ENCODE results near the gene PRM1. TPM values are rescaled to one million over a fixed set of nuclear protein-coding genes. Genes with fewer than 3 reads are reported as not detected.
A peak's percentile ranks its signal among the peaks of the same experiment; 100 is the strongest.

The PRM1 gene
- total and polyA plus RNA-seq, 2 of the 13 experiments (the other 11 are each of a cell fraction or from before 2014, with no cell fraction given) = not detected

GRCh38 chr16:11235703-11235991 is 45.5 kb downstream of the PRM1 start (continued):
- TF ChIP-seq THAP7 (CRISPR knock-in tag; IDR thresholded peaks at IDR 0.05) (no peak), ISX (CRISPR knock-in tag; conservative IDR thresholded peaks at IDR 0.05) (no peak), ZNF468 (CRISPR knock-in tag; IDR thresholded peaks at IDR 0.05) (no peak), ARID3A (IDR thresholded peaks at IDR 0.05; ENCODE audit: low read depth, low read length) (no peak), RFXAP (CRISPR knock-in tag; IDR thresholded peaks at IDR 0.05; ENCODE audit: borderline replicate concordance) (no peak), KMT2A (CRISPR knock-in tag; IDR thresholded peaks at IDR 0.05) (no peak), KAT2B (IDR thresholded peaks at IDR 0.05; ENCODE audit: borderline replicate concordance, low read depth, low read length) (no peak), ZNF549 (CRISPR knock-in tag; IDR thresholded peaks at IDR 0.05) (no peak), PHF5A (CRISPR knock-in tag; IDR thresholded peaks at IDR 0.05; ENCODE audit: low read depth, unreplicated experiment) (no peak), MATR3 (CRISPR knock-in tag; IDR thresholded peaks at IDR 0.05) (no peak), NFE2L1 (CRISPR knock-in tag; IDR thresholded peaks at IDR 0.05; ENCODE audit: borderline replicate concordance) (no peak), SP5 (CRISPR knock-in tag; IDR thresholded peaks at IDR 0.05; ENCODE audit: borderline replicate concordance, low read depth) (no peak), MXD4 (CRISPR knock-in tag; IDR thresholded peaks at IDR 0.05) (no peak), ZBTB1 (CRISPR knock-in tag; IDR thresholded peaks at IDR 0.05; ENCODE audit: borderline replicate concordance) (no peak), ZNF773 (CRISPR knock-in tag; IDR thresholded peaks at IDR 0.05; ENCODE audit: borderline replicate concordance) (no peak), SOX5 (CRISPR knock-in tag; IDR thresholded peaks at IDR 0.05; ENCODE audit: borderline replicate concordance) (peak; percentile 43; the same call in 1 of the 2 replicates), THAP9 (CRISPR knock-in tag; IDR thresholded peaks at IDR 0.05; ENCODE audit: borderline replicate concordance) (no peak), GATAD1 (CRISPR knock-in tag; IDR thresholded peaks at IDR 0.05) (no peak), POLR2A (IDR thresholded peaks at IDR 0.05; ENCODE audit: insufficient read depth in 1 of 2, low read depth in 2 of 2, low read length in 2 of 2) (no peak), ZNF234 (CRISPR knock-in tag; conservative IDR thresholded peaks at IDR 0.05) (no peak)
- TF ChIP-seq, protein P1, sequence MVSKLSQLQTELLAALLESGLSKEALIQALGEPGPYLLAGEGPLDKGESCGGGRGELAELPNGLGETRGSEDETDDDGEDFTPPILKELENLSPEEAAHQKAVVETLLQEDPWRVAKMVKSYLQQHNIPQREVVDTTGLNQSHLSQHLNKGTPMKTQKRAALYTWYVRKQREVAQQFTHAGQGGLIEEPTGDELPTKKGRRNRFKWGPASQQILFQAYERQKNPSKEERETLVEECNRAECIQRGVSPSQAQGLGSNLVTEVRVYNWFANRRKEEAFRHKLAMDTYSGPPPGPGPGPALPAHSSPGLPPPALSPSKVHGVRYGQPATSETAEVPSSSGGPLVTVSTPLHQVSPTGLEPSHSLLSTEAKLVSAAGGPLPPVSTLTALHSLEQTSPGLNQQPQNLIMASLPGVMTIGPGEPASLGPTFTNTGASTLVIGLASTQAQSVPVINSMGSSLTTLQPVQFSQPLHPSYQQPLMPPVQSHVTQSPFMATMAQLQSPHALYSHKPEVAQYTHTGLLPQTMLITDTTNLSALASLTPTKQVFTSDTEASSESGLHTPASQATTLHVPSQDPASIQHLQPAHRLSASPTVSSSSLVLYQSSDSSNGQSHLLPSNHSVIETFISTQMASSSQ (IDR thresholded peaks at IDR 0.05; ENCODE audit: low read depth) = peak; percentile 95
- TF ChIP-seq, protein P1 (CRISPR knock-in tag; IDR thresholded peaks at IDR 0.05; ENCODE audit: borderline replicate concordance) = peak; percentile 95
- TF ChIP-seq, protein P2, sequence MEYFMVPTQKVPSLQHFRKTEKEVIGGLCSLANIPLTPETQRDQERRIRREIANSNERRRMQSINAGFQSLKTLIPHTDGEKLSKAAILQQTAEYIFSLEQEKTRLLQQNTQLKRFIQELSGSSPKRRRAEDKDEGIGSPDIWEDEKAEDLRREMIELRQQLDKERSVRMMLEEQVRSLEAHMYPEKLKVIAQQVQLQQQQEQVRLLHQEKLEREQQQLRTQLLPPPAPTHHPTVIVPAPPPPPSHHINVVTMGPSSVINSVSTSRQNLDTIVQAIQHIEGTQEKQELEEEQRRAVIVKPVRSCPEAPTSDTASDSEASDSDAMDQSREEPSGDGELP (IDR thresholded peaks at IDR 0.05; ENCODE audit: borderline replicate concordance, low read depth) = peak; percentile 84; the same call in 1 of the 2 replicates
